Liver (tissue), 3 donors: ENCODE data around the gene PAPPA2.

Experiments used
- ATF3 ChIP-seq: IDR thresholded peaks from 2 replicates; pipeline ENCODE4 v1.6.1; 2016; ENCODE audit warnings: antibody characterized with exemption
- CTCF ChIP-seq: fragments of 150-350 bp; IDR thresholded peaks from 2 replicates; pipeline ENCODE4 v1.5.1; 2017; ENCODE audit warnings: improper control_type of control experiment, low read depth, low read length; ENCODE audit not compliant: missing input control
- FOXA1 ChIP-seq: IDR thresholded peaks from 2 replicates; pipeline ENCODE4 v1.6.1; 2016; ENCODE audit warnings: antibody characterized with exemption
- GABPA ChIP-seq, 2 donors: IDR thresholded peaks in 1 of 2; conservative IDR thresholded peaks in 1 of 2; 2 replicates each; pipeline ENCODE4 v1.6.1; 2016; ENCODE audit warnings: antibody characterized with exemption in 2 of 2, mild to moderate bottlenecking in 1 of 2, moderate library complexity in 1 of 2
- HNF4A ChIP-seq, 2 donors: conservative IDR thresholded peaks; 2 replicates each; pipeline ENCODE4 v1.6.1; 2016; ENCODE audit warnings: antibody characterized with exemption in 2 of 2, mild to moderate bottlenecking in 2 of 2
- JUND ChIP-seq, 2 donors: IDR thresholded peaks; 2 replicates each; pipeline ENCODE4 v1.6.1; 2016; ENCODE audit warnings: antibody characterized with exemption in 2 of 2
- MAX ChIP-seq: IDR thresholded peaks from 2 replicates; pipeline ENCODE4 v1.6.1; 2016; ENCODE audit warnings: antibody characterized with exemption
- RAD21 ChIP-seq, 2 donors: IDR thresholded peaks; 2 replicates each; pipeline ENCODE4 v1.6.1; 2016; ENCODE audit warnings: antibody characterized with exemption in 2 of 2, mild to moderate bottlenecking in 2 of 2
- REST ChIP-seq: IDR thresholded peaks from 2 replicates; pipeline ENCODE4 v1.6.1; 2016; ENCODE audit warnings: antibody characterized with exemption, mild to moderate bottlenecking
- RXRA ChIP-seq, 2 donors: IDR thresholded peaks; 2 replicates each; pipeline ENCODE4 v1.6.1; 2017 to 2018; ENCODE audit warnings: antibody characterized with exemption in 2 of 2, mild to moderate bottlenecking in 1 of 2
- SP1 ChIP-seq: IDR thresholded peaks from 2 replicates; pipeline ENCODE4 v1.6.1; 2018; ENCODE audit warnings: antibody characterized with exemption, mild to moderate bottlenecking
- TAF1 ChIP-seq: conservative IDR thresholded peaks from 2 replicates; pipeline ENCODE4 v1.6.1; 2016; ENCODE audit warnings: antibody characterized with exemption, mild to moderate bottlenecking
- ZBTB33 ChIP-seq: IDR thresholded peaks from 2 replicates; pipeline ENCODE4 v1.6.1; 2016; ENCODE audit warnings: antibody characterized with exemption
- donor health status: healthy.
- donor health status: healthy.

- TF ChIP-seq ZBTB33 (no peak), CTCF (no peak), RXRA (IDR thresholded peaks at IDR 0.05) (no peak), GABPA (IDR thresholded peaks at IDR 0.05 in 1 of 2, conservative IDR thresholded peaks at IDR 0.05 in 1 of 2) (no peak), SP1 (no peak), REST (no peak), TAF1 (no peak), ATF3 (no peak), JUND (IDR thresholded peaks at IDR 0.05) (no peak), MAX (no peak), RAD21 (IDR thresholded peaks at IDR 0.05) (no peak), FOXA1 (no peak), HNF4A (conservative IDR thresholded peaks at IDR 0.05) (no peak)
Measured at GRCh38 chr1:176705585-176705984, 242.6 kb downstream of the PAPPA2 start.
